Neural progenitor cell (in vitro differentiated cells): Measurements from ENCODE around the gene DMWD.

Source experiments
- EZH2phosphoT487 ChIP-seq: fragments of 200-600 bp; sonication (generic); IDR thresholded peaks from 2 replicates; pipeline ENCODE4 v1.6.1; 2017; ENCODE audit warnings: antibody characterized with exemption
- TF ChIP-seq, protein P1 (sequence below): fragments of 200-600 bp; sonication (generic); IDR thresholded peaks from 2 replicates; pipeline ENCODE4 v1.5.1; 2017; ENCODE audit warnings: antibody characterized with exemption, mild to moderate bottlenecking

DNA sequence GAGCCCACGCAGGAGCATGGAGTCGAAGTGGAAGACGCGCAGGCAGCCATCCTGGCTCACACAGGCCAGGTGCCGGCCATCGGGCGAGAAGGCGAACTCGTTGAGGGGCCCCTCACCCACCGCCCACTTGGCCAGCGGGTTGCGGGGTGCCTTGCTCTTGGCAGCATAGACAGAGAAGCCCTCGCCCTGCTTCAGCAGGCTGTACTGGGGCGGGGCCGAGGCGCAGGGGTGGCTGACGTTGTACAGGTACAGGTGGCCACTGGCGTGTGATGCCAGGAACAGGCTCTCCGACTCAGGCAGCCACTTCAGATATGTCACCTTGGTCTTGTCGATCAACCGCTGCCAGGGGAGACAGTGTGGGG, 6.1 kb downstream of the DMWD start:
- TF ChIP-seq, protein P1, sequence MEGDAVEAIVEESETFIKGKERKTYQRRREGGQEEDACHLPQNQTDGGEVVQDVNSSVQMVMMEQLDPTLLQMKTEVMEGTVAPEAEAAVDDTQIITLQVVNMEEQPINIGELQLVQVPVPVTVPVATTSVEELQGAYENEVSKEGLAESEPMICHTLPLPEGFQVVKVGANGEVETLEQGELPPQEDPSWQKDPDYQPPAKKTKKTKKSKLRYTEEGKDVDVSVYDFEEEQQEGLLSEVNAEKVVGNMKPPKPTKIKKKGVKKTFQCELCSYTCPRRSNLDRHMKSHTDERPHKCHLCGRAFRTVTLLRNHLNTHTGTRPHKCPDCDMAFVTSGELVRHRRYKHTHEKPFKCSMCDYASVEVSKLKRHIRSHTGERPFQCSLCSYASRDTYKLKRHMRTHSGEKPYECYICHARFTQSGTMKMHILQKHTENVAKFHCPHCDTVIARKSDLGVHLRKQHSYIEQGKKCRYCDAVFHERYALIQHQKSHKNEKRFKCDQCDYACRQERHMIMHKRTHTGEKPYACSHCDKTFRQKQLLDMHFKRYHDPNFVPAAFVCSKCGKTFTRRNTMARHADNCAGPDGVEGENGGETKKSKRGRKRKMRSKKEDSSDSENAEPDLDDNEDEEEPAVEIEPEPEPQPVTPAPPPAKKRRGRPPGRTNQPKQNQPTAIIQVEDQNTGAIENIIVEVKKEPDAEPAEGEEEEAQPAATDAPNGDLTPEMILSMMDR, result no peak
- TF ChIP-seq EZH2phosphoT487, result no peak
